ENCODE results near the gene PPP2R5E. TPM values are rescaled to one million over a fixed set of nuclear protein-coding genes. Genes with fewer than 3 reads are reported as not detected.

PPP2R5E gene
- total and polyA plus RNA-seq, 10 of the 15 experiments (the other 5 are each of a cell fraction or from before 2014, with no cell fraction given): 11.4 to 56.2 (median 22.7) TPM

DNA sequence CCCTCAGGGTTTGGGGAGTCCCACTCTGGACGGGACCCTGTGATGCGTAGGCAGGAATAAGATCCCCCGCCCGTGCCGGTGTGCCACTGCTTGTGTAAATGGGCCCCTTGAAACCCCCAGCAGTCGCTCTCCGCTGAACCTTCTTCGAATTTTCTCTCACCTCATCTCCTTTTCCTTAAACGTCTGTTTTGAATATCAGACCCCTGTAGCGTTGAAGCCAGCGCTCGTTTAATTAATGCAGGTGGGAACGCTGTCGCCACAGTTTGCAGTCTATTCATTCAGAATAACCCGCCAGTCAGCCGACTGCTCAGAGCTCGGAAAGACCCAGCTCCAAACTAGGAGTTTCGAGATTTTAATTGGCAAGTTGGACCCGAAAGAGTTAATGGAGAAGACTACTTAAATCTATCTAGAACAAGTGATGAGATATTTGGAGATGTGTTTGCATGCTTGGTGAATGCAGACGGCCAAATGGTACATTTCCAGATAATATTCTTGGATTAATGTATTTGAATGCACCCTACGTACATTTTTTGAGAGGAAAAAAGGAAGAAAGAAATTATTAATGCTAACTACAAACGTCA lies 739 bp upstream of the PPP2R5E start:
- BruUV-seq (replicated peaks): TSS peak; percentile 98
- ChIA-PET CTCF (interaction anchor here (0.7 to 3.3 kb wide), 36 partner anchors 10 to 232 kb away, joined by 3 to 31 read pairs (median 4); no protein-coding TSS in a partner anchor), RAD21 (ENCODE audit: unreplicated experiment) (interaction anchor here (0.6 to 5.1 kb wide), 29 partner anchors 11 to 1662 kb away, joined by 3 to 64 read pairs (median 5); partner anchors contain the start of gene WDR89), POLR2A (interaction anchor here (0.7 to 2.7 kb wide), 18 partner anchors 8 to 922 kb away, joined by 3 to 16 read pairs (median 4); partner anchors contain the start of gene WDR89), SMC1A (ENCODE audit: uncharacterized antibody, unreplicated experiment) (interaction anchor here (0.6 to 5.3 kb wide), 31 partner anchors 9 to 226 kb away, joined by 3 to 28 read pairs (median 5); partner anchors contain the start of gene WDR89)
- peak overlapping the region; percentile 77 for H3K27ac ChIP-seq (ENCODE audit: control insufficient read depth, insufficient read depth)
- peaks cover 46% of the 10 kb centered on the region for H3K79me2 ChIP-seq (ENCODE audit: control insufficient read depth, insufficient read depth, low read length)
- H2AFZ ChIP-seq (ENCODE audit: control insufficient read depth, low read depth, low read length): peak overlapping the region; percentile 66
- H3K4me1 ChIP-seq (ENCODE audit: control insufficient read depth, insufficient read depth, low read length): no peaks in the 10 kb centered on the region
- H3K4me2 ChIP-seq (ENCODE audit: control insufficient read depth, insufficient read depth): peak overlapping the region; percentile 58
- WGBS (ENCODE audit: insufficient coverage, insufficient replicate concordance, low lambda C conversion rate, missing lambda C conversion rate): 2% methylated on average over 22 of the region's 22 CpGs
- FAIRE-seq: peak; percentile 41
- in situ Hi-C loops (cut with MboI) (no loop called here), intact Hi-C loops (cut with micrococcal nuclease; ENCODE audit: unreplicated experiment) (loop anchor here (2.0 to 10.0 kb wide), 5 partner anchors 72 to 203 kb away; partner anchors contain the start of gene WDR89)
- ATAC-seq: peak; percentile 48
- DNase-seq (ENCODE audit: low read depth, low spot score): no peak
- H3K9me3 ChIP-seq (replicated peaks; ENCODE audit: control insufficient read depth, insufficient read depth, low read length): no peaks in the 10 kb centered on the region
- H3K9ac ChIP-seq (ENCODE audit: control insufficient read depth, insufficient read depth, low read length): peak overlapping the region; percentile 73
- H4K20me1 ChIP-seq (ENCODE audit: control insufficient read depth, insufficient read depth): no peaks in the 10 kb centered on the region
- H3K4me3 ChIP-seq: peak overlapping the region; percentile 89
- no peaks in the 10 kb centered on the region for H3K27me3 ChIP-seq (replicated peaks in 1 of 2; ENCODE audit: control insufficient read depth in 2 of 2, insufficient read depth in 2 of 2, low read length in 1 of 2)
- H3K36me3 ChIP-seq (ENCODE audit: control insufficient read depth in 2 of 2, insufficient read depth in 2 of 2, low read length in 1 of 2): peaks cover 0 to 6% of the 10 kb centered on the region in 2 experiments; a peak in 1 of 4 replicates
- no peak for TF ChIP-seq ZNF384 (IDR thresholded peaks at IDR 0.05; ENCODE audit: borderline replicate concordance, low read depth, low read length)
- no peak for TF ChIP-seq NR2F1 (conservative IDR thresholded peaks at IDR 0.05)
- TF ChIP-seq, protein P1, sequence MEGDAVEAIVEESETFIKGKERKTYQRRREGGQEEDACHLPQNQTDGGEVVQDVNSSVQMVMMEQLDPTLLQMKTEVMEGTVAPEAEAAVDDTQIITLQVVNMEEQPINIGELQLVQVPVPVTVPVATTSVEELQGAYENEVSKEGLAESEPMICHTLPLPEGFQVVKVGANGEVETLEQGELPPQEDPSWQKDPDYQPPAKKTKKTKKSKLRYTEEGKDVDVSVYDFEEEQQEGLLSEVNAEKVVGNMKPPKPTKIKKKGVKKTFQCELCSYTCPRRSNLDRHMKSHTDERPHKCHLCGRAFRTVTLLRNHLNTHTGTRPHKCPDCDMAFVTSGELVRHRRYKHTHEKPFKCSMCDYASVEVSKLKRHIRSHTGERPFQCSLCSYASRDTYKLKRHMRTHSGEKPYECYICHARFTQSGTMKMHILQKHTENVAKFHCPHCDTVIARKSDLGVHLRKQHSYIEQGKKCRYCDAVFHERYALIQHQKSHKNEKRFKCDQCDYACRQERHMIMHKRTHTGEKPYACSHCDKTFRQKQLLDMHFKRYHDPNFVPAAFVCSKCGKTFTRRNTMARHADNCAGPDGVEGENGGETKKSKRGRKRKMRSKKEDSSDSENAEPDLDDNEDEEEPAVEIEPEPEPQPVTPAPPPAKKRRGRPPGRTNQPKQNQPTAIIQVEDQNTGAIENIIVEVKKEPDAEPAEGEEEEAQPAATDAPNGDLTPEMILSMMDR (IDR thresholded peaks at IDR 0.05 in 2 of 3, conservative IDR thresholded peaks at IDR 0.05 in 1 of 3; ENCODE audit: control insufficient read depth in 2 of 3, extremely low read depth in 1 of 3, insufficient read depth in 1 of 3, low read depth in 3 of 3, low read length in 3 of 3): no peak
- TF ChIP-seq BHLHE40 (IDR thresholded peaks at IDR 0.05; ENCODE audit: borderline replicate concordance in 1 of 2, low read depth in 2 of 2, low read length in 1 of 2): peak in 1 of 2 experiments; percentile 49; a peak in 2 of 4 replicates
- no peak for TF ChIP-seq SMARCA5 (IDR thresholded peaks at IDR 0.05)
- TF ChIP-seq TARDBP (IDR thresholded peaks at IDR 0.05; ENCODE audit: borderline replicate concordance): 0 out of 2 replicates have a peak, but pooled peaks have one; percentile 3
- 0 out of 2 replicates have a peak, but pooled peaks have one; percentile 39 for TF ChIP-seq NFIC (IDR thresholded peaks at IDR 0.05; ENCODE audit: low read depth, low read length)
- 0 out of 2 replicates have a peak, but pooled peaks have one; percentile 8 for TF ChIP-seq RUNX3 (IDR thresholded peaks at IDR 0.05; ENCODE audit: low read length)
- TF ChIP-seq JUND (IDR thresholded peaks at IDR 0.05; ENCODE audit: low read depth, low read length): no peak
- TF ChIP-seq, protein P2, sequence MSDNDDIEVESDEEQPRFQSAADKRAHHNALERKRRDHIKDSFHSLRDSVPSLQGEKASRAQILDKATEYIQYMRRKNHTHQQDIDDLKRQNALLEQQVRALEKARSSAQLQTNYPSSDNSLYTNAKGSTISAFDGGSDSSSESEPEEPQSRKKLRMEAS (IDR thresholded peaks at IDR 0.05; ENCODE audit: low read depth, low read length): no peak
- TF ChIP-seq MTA3 (IDR thresholded peaks at IDR 0.05; ENCODE audit: borderline replicate concordance, low read length): 0 out of 2 replicates have a peak, but pooled peaks have one; percentile 20
- TF ChIP-seq, protein P3, sequence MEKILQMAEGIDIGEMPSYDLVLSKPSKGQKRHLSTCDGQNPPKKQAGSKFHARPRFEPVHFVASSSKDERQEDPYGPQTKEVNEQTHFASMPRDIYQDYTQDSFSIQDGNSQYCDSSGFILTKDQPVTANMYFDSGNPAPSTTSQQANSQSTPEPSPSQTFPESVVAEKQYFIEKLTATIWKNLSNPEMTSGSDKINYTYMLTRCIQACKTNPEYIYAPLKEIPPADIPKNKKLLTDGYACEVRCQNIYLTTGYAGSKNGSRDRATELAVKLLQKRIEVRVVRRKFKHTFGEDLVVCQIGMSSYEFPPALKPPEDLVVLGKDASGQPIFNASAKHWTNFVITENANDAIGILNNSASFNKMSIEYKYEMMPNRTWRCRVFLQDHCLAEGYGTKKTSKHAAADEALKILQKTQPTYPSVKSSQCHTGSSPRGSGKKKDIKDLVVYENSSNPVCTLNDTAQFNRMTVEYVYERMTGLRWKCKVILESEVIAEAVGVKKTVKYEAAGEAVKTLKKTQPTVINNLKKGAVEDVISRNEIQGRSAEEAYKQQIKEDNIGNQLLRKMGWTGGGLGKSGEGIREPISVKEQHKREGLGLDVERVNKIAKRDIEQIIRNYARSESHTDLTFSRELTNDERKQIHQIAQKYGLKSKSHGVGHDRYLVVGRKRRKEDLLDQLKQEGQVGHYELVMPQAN (conservative IDR thresholded peaks at IDR 0.05): 0 out of 2 replicates have a peak, but pooled peaks have one; percentile 18
- 0 out of 2 replicates have a peak, but pooled peaks have one; percentile 17 for TF ChIP-seq ASH2L (IDR thresholded peaks at IDR 0.05; ENCODE audit: borderline replicate concordance, low read depth)
- TF ChIP-seq YY1 (IDR thresholded peaks at IDR 0.05; ENCODE audit: low read depth, low read length): no peak
- no peak for TF ChIP-seq SUZ12 (IDR thresholded peaks at IDR 0.05; ENCODE audit: unreplicated experiment)
- TF ChIP-seq PAX5 (IDR thresholded peaks at IDR 0.05; ENCODE audit: borderline replicate concordance, low read depth, low read length): no peak
- 0 out of 2 replicates have a peak, but pooled peaks have one; percentile 43 for TF ChIP-seq LARP7 (IDR thresholded peaks at IDR 0.05)
- TF ChIP-seq HDGF (IDR thresholded peaks at IDR 0.05): no peak
- no peak for TF ChIP-seq RBBP5 (conservative IDR thresholded peaks at IDR 0.05)
- TF ChIP-seq CBX5 (IDR thresholded peaks at IDR 0.05; ENCODE audit: low read depth): peak; percentile 8; the same call in 1 of the 2 replicates
- TF ChIP-seq KDM1A (IDR thresholded peaks at IDR 0.05; ENCODE audit: borderline replicate concordance): no peak

Data from GM12878 (cell line).